HG03460 (cell line): ENCODE measurements around the gene ADGRF1.
"Not testable (repeated sequence)": the region's sequence is repeated elsewhere in the genome, so short reads cannot be mapped to it uniquely, and the experiment has no call there.

Experiments used
- ATAC-seq: cut with Tn5 transposase; IDR thresholded peaks from one replicate; pipeline ENCODE4 v1.9.1; 2021; ENCODE audit not compliant: unreplicated experiment

Gene ADGRF1

GRCh38 chr6:47061309-47062300, 19.5 kb upstream of the ADGRF1 start:
- ATAC-seq: no peak

- ATAC-seq: no peak
Measured at GRCh38 chr6:47059216-47059885, 17.2 kb upstream of the ADGRF1 start.

DNA sequence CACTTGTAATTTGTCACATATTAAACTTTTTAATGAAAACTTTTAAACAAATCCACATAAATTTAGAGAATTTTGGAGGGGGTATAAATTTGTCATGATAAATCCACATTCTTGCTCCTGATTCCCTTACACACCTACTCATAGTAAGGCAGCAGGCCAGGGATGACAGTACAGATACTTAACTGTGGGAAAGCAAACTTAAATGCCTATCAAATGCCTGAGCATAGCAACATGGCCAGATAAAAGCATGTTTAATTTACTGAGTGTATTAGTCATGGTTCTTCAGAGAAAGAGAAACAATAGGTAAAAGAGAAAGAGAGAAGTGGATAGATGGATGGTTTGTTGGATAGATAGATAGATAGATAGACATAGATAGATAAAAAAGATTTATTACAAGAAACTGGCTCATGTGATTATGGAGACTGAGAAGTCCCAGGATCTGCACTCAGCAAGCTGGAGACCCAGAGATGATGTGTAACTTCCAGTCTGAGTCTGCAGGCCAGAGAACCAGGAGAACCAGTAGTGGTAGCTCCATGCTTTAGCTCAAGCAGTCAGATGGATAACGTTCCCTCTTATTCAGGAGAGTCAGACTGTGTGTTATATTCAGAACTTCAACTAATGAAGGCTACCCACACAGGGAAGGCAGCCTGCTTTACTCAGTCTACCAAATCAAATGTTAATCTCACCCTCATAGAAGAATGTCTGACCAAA, 15.9 kb upstream of the ADGRF1 start:
- no peak for ATAC-seq

GRCh38 chr6:47056832-47057231, 14.7 kb upstream of the ADGRF1 start:
- no peak for ATAC-seq

DNA sequence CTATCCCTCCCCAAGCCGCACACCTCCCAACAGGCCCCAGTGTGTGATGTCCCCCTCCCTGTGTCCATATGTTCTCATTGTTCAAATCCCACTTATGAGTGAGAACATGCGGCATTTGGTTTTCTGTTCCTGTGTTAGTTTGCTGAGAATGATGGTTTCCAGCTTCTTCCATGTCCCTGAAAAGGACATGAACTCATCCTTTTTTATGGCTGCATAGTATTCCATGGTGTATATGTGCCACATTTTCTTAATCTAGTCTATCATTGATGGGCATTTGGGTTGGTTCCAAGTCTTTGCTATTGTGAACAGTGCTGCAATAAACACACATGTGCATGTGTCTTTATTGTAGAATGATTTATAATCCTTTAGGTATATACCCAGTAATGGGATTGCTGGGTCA, 12.2 kb upstream of the ADGRF1 start:
- not testable (repeated sequence) for ATAC-seq

DNA sequence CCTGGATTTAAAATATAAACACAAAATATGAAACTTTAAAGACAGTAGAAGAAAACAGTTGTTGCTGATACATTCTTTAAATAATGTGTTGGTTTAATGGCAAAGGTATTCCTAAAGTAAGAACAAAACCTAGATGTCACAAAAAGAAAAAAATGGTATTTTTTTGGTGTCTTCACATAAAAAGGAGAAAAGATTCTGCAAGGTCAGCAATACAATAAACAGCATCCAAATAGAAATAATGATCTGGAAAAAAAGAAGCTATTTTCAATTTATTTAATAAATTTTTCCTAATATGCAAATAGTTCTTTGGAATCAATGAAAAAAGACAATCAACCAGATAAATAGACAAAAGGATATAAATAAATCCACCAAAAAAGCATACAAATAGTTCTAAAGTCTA, 6.5 kb upstream of the ADGRF1 start:
- no peak for ATAC-seq

DNA sequence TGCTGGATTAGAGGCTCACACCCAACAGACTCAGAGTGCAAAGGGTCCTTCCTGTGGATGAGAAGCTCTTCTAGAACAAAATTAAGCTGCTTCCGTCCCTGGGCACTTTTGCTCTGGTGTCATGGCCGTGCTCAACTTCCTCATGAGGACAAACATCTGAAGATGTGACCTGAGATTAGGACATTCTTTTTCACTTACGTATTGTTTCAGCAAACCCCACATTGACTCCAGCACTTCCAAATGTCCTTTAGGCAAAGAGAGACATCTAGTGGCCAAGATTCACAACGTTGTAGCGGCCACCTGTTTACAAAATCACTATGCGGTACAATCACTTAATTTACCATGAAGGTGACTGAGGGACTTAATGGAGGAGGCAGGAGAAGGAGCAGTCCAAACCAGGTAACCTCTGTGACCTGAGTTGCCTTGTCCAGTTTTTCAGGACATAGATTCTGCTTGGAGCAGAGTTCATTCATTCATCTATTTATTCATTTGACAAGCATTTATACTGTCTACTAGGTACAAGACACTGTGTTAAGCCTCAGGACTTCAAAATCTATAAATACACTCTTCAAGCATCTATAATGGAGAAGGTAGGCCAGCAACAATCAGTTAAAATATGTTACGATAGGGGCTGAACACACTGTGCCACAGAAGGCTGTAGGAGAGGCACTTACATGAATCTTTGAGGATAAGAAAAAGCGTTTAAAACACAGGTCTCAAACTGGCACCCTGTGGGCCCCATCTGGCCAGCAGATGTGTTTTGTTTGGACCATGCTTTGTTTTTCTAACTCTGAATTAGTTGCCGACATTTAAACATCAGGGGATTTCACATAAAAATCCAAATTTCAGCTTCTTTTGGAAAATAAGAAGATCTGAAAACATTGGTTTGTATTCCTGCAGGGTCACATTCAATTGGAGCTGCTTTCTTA, 5.6 kb upstream of the ADGRF1 start:
- peak; percentile 79 for ATAC-seq

GRCh38 chr6:47047097-47047478, 5.0 kb upstream of the ADGRF1 start:
- ATAC-seq: no peak

DNA sequence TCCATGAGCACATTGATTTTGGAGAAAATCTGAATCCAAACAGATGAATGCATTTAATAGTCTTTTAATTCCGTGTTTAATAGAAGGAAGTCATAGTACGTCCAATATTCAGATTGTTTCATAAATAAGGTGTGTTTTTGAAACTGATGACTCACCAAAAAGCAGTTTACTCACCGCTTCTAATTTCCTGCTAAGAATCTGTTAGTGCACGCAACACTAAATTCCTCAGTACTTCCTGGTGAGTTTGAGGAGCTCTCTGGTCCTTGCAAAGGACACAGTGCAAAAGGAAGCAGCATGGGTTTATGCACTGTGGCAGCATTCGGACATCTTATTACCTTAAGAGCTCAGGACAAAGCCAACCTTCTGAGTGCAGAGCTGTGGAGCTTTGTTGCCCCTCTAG, 2.3 kb upstream of the ADGRF1 start:
- ATAC-seq: no peak

DNA sequence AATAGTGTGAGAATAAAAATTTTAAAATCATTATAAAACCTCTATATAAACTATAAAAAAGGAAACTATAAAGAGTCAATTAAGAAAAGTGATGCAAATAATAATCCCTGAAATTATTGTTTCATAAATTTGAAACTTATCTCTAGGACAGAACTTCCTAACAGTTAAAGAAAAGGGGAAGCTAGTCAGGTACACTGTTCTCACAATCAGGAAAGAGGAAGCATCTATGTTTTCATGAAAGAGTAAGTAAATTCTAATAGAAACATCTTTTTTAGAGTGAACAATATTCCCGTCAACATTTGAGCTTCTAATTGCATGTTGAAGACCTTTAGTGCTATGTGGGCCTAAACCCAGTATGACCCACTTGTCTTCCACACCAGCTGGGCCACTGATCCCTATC, 1.2 kb upstream of the ADGRF1 start:
- no peak for ATAC-seq

GRCh38 chr6:47041741-47042140, 391 bp downstream of the ADGRF1 start:
- ATAC-seq: no peak

- no peak for ATAC-seq
Measured at GRCh38 chr6:47034926-47035325, 7.2 kb downstream of the ADGRF1 start.

GRCh38 chr6:47034421-47034820, 7.7 kb downstream of the ADGRF1 start:
- ATAC-seq: no peak

DNA sequence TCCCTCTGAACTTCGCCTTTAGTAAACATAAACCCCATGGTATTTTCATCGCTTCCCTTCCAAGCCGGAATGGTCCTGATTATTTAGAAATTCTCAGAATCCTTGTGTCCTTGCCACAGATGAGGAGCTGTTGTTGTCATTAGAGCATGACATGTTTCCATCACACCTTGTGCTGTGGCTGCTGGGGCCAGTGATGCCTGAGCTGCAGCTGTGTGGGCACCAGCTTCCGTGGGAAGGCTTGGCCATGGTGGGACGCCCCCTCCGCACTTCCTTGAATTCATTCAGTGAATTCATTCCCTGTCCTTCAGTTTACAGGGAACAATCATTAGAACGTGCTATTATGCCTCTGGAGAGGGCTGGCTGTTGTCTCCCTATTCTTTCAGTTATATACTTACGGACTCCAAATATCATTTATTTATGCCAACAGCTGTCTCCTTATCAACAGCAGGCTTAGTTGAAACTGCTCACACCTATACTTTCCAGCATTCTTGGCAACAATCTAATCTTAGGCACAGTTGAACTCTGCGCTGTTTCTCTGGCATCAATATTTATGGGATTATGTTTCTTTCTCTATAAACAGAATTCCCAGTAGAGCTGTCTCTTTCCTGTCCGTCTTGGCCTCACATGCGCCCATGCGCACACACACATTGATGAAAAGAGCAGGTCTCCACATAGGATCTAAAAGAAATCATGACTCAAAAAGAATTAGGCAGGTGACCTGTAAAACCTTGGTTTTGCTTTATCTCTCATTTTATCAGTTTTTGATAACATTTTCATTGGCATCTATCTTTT, 9.0 kb downstream of the ADGRF1 start:
- no peak for ATAC-seq

- no peak for ATAC-seq
Measured at GRCh38 chr6:47031656-47032055, 10.5 kb downstream of the ADGRF1 start.

DNA sequence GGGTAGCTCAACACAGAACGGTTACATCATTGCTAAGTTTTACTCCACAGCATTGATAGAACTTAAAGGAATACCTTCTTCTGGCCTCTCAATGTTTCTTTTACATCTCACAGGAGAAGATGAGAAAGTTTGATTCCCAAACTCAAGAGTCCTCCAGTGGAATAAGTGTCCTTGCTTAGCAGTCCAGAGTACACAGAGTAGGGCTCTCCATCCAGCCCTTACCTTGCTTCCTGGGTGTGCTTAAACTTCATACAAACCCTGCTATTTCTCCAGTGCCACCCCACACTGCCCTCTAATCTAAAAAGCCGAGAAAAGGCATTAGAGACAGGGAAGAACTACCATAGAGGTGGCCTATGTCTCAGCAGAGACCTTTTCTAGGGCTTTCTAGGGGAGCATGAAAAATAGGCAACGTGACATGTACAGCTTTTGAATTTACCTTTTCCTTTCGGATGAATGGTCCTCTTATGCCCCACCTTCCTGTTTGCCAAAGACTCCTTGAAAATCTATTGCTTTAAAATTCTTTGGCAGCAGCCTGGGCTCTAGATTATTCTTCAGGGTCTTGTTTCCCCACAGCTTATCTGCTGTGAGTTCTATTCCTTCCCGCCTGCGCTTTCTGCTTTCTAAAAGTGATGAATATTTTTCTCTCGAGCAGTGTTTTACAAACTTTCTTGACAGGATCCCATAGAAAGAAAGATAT, 12.1 kb downstream of the ADGRF1 start:
- ATAC-seq: no peak

DNA sequence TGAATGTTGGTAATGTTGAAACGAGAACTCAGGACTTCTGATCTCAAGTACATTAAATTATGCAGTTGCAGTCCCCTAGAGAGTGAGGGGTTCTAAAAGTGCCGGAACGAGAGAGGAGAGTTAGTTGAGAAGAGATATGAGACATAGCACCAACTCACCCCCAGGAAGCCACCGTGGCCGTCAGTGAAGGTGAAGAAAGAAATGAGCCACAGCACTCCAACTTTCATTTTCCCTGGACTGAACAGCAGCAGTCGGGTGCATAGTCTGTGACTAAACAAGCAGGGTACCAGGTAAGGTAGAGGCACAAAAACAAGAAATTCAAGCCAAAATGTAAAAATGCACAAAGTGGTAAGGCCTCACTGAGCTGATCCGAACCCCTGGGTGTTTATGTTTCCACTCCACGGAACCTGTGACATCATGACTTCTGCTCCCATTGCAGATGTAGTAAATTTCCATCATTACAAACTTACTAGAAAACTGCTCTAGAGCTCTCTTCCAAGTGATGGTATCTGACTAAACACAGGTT, 13.2 kb downstream of the ADGRF1 start:
- ATAC-seq: no peak

DNA sequence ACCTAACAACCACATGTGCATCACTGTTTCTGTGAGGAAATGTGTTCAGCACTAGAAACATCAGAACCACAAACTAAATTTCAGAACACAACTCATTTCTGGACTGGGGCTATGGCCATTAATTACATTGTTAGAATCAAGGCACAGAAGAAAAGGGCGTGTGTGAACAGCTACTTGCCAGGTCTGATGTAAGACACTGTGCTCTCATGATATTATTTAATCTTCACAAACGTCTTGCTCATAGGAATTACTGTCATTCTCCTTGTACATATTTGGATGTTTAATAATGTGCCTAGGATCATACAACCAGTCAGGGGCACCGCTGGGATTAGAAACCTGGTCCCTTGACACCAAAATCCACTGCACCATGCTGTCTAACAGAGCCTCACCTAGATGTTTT, 14.8 kb downstream of the ADGRF1 start:
- ATAC-seq: no peak

- no peak for ATAC-seq
Measured at GRCh38 chr6:47026679-47027078, 15.5 kb downstream of the ADGRF1 start.
